ENCODE measurements around the gene DLG5. TPM values are rescaled to one million over a fixed set of nuclear protein-coding genes. Genes with fewer than 3 reads are reported as not detected.

The DLG5 gene
- total RNA-seq, 1 donor from 2014 or later = 60.5 TPM

- H3K4me1 Mint-ChIP-seq (ENCODE audit: low read depth) = peaks cover 27% of the 10 kb centered on the region
- H3K27ac Mint-ChIP-seq (ENCODE audit: unreplicated experiment) = no peak overlapping the region
Observed at GRCh38 chr10:77892021-77892739, 34.4 kb downstream of the DLG5 start.

GRCh38 chr10:77890097-77890496 lies 36.5 kb downstream of the DLG5 start:
- H3K4me1 Mint-ChIP-seq (ENCODE audit: low read depth) = peaks cover 35% of the 10 kb centered on the region
- no peak overlapping the region for H3K27ac Mint-ChIP-seq (ENCODE audit: unreplicated experiment)
- H3K36me3 Mint-ChIP-seq (ENCODE audit: low read depth) = no peaks in the 10 kb centered on the region
- no peak overlapping the region for H3K4me3 Mint-ChIP-seq (ENCODE audit: unreplicated experiment)
- H3K27me3 Mint-ChIP-seq (ENCODE audit: low read depth) = no peaks in the 10 kb centered on the region
- no peaks in the 10 kb centered on the region for H3K9me3 Mint-ChIP-seq (ENCODE audit: low read depth)
- TF ChIP-seq CTCF (IDR thresholded peaks at IDR 0.05) = peak; percentile 22
- DNase-seq (ENCODE audit: low spot score) = no peak

More at GRCh38 chr10:77892021-77892739, 34.4 kb downstream of the DLG5 start:
- H3K36me3 Mint-ChIP-seq (ENCODE audit: low read depth) = no peaks in the 10 kb centered on the region
- no peaks in the 10 kb centered on the region for H3K9me3 Mint-ChIP-seq (ENCODE audit: low read depth)
- no peak for DNase-seq (ENCODE audit: low spot score)
- H3K27me3 Mint-ChIP-seq (ENCODE audit: low read depth) = no peaks in the 10 kb centered on the region
- TF ChIP-seq CTCF (IDR thresholded peaks at IDR 0.05) = no peak
- H3K4me3 Mint-ChIP-seq (ENCODE audit: unreplicated experiment) = no peak overlapping the region

- H3K36me3 Mint-ChIP-seq (ENCODE audit: low read depth) = no peaks in the 10 kb centered on the region
- peaks cover 31% of the 10 kb centered on the region for H3K4me1 Mint-ChIP-seq (ENCODE audit: low read depth)
- no peak for DNase-seq (ENCODE audit: low spot score)
- no peaks in the 10 kb centered on the region for H3K27me3 Mint-ChIP-seq (ENCODE audit: low read depth)
- no peak overlapping the region for H3K4me3 Mint-ChIP-seq (ENCODE audit: unreplicated experiment)
- no peak for TF ChIP-seq CTCF (IDR thresholded peaks at IDR 0.05)
- H3K9me3 Mint-ChIP-seq (ENCODE audit: low read depth) = no peaks in the 10 kb centered on the region
- peak overlapping the region; percentile 22 for H3K27ac Mint-ChIP-seq (ENCODE audit: unreplicated experiment)
Observed at GRCh38 chr10:77889277-77889903, 37.2 kb downstream of the DLG5 start.

GRCh38 chr10:77888356-77888703 lies 38.2 kb downstream of the DLG5 start:
- Mint-ChIP-seq H3K27me3 (ENCODE audit: low read depth) (no peaks in the 10 kb centered on the region), H3K36me3 (ENCODE audit: low read depth) (no peaks in the 10 kb centered on the region), H3K27ac (ENCODE audit: unreplicated experiment) (peak overlapping the region; percentile 78), H3K4me1 (ENCODE audit: low read depth) (peaks cover 31% of the 10 kb centered on the region), H3K9me3 (ENCODE audit: low read depth) (no peaks in the 10 kb centered on the region), H3K4me3 (ENCODE audit: unreplicated experiment) (no peak overlapping the region)
- DNase-seq (ENCODE audit: low spot score) = no peak
- TF ChIP-seq CTCF (IDR thresholded peaks at IDR 0.05) = no peak

GRCh38 chr10:77887631-77888355 lies 38.8 kb downstream of the DLG5 start:
- H3K4me3 Mint-ChIP-seq (ENCODE audit: unreplicated experiment) = peak overlapping the region; percentile 29
- H3K4me1 Mint-ChIP-seq (ENCODE audit: low read depth) = peaks cover 31% of the 10 kb centered on the region
- no peaks in the 10 kb centered on the region for H3K36me3 Mint-ChIP-seq (ENCODE audit: low read depth)
- no peak for TF ChIP-seq CTCF (IDR thresholded peaks at IDR 0.05)
- H3K9me3 Mint-ChIP-seq (ENCODE audit: low read depth) = no peaks in the 10 kb centered on the region
- H3K27me3 Mint-ChIP-seq (ENCODE audit: low read depth) = no peaks in the 10 kb centered on the region
- peak overlapping the region; percentile 78 for H3K27ac Mint-ChIP-seq (ENCODE audit: unreplicated experiment)
- no peak for DNase-seq (ENCODE audit: low spot score)
